ENCODE measurements around the gene TUBG2. TPM values are rescaled to one million over a fixed set of nuclear protein-coding genes. Genes with fewer than 3 reads are reported as not detected.
"Not testable (repeated sequence)": the region's sequence is repeated elsewhere in the genome, so short reads cannot be mapped to it uniquely, and the experiment has no call there.

The TUBG2 gene
- total and polyA plus RNA-seq, 2 experiments from 2014 or later: 16.0 to 46.3 TPM

- H4K20me1 ChIP-seq (ENCODE audit: insufficient read depth, poor library complexity, severe bottlenecking): no peaks in the 10 kb centered on the region
- peaks cover 7% of the 10 kb centered on the region for H3K79me2 ChIP-seq
- peaks cover 13% of the 10 kb centered on the region for H3K4me1 ChIP-seq (ENCODE audit: insufficient read depth)
- WGBS (ENCODE audit: low lambda C conversion rate, missing lambda C conversion rate): 64% methylated on average over 7 of the region's 7 CpGs
- TF ChIP-seq EZH2phosphoT487 (IDR thresholded peaks at IDR 0.05; ENCODE audit: low read depth, severe bottlenecking, unreplicated experiment): no peak
- no peaks in the 10 kb centered on the region for H3K9me2 ChIP-seq (replicated peaks; ENCODE audit: insufficient read depth)
- H3K4me2 ChIP-seq: peak overlapping the region; percentile 93
- no peak overlapping the region for H3K4me3 ChIP-seq
- no peak overlapping the region for H2AFZ ChIP-seq
- H3K36me3 ChIP-seq (replicated peaks; ENCODE audit: insufficient read depth, low read depth): no peaks in the 10 kb centered on the region
- peak; percentile 67 for DNase-seq (ENCODE audit: low spot score)
- H3K9me3 ChIP-seq (ENCODE audit: low read depth): no peaks in the 10 kb centered on the region
- peak overlapping the region; percentile 59 for H3K27ac ChIP-seq
- H3K27me3 ChIP-seq: no peaks in the 10 kb centered on the region
These were observed 1.7 kb downstream of the TUBG2 start for GRCh38 chr17:42660692-42661345.

- H3K79me2 ChIP-seq: peaks cover 5% of the 10 kb centered on the region
- no peak overlapping the region for H3K27ac ChIP-seq
- no peak overlapping the region for H2AFZ ChIP-seq
- no peak for DNase-seq (ENCODE audit: low spot score)
- 87% methylated on average over 14 of the region's 14 CpGs for WGBS (ENCODE audit: low lambda C conversion rate, missing lambda C conversion rate)
- no peak overlapping the region for H3K4me3 ChIP-seq
- H3K4me2 ChIP-seq: no peak overlapping the region
- TF ChIP-seq, protein P1, sequence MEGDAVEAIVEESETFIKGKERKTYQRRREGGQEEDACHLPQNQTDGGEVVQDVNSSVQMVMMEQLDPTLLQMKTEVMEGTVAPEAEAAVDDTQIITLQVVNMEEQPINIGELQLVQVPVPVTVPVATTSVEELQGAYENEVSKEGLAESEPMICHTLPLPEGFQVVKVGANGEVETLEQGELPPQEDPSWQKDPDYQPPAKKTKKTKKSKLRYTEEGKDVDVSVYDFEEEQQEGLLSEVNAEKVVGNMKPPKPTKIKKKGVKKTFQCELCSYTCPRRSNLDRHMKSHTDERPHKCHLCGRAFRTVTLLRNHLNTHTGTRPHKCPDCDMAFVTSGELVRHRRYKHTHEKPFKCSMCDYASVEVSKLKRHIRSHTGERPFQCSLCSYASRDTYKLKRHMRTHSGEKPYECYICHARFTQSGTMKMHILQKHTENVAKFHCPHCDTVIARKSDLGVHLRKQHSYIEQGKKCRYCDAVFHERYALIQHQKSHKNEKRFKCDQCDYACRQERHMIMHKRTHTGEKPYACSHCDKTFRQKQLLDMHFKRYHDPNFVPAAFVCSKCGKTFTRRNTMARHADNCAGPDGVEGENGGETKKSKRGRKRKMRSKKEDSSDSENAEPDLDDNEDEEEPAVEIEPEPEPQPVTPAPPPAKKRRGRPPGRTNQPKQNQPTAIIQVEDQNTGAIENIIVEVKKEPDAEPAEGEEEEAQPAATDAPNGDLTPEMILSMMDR (IDR thresholded peaks at IDR 0.05; ENCODE audit: poor library complexity): no peak
- no peak for TF ChIP-seq EZH2phosphoT487 (IDR thresholded peaks at IDR 0.05; ENCODE audit: low read depth, severe bottlenecking, unreplicated experiment)
- TF ChIP-seq EZH2 (IDR thresholded peaks at IDR 0.05; ENCODE audit: borderline replicate concordance): no peak
- H3K36me3 ChIP-seq (replicated peaks; ENCODE audit: insufficient read depth, low read depth): no peaks in the 10 kb centered on the region
- peaks cover 21% of the 10 kb centered on the region for H3K4me1 ChIP-seq (ENCODE audit: insufficient read depth)
- H3K9me3 ChIP-seq (ENCODE audit: low read depth): no peaks in the 10 kb centered on the region
- H3K27me3 ChIP-seq: no peaks in the 10 kb centered on the region
- H4K20me1 ChIP-seq (ENCODE audit: insufficient read depth, poor library complexity, severe bottlenecking): no peaks in the 10 kb centered on the region
- H3K9me2 ChIP-seq (replicated peaks; ENCODE audit: insufficient read depth): no peaks in the 10 kb centered on the region
These were observed 6.5 kb downstream of the TUBG2 start for GRCh38 chr17:42665581-42666001.

DNA sequence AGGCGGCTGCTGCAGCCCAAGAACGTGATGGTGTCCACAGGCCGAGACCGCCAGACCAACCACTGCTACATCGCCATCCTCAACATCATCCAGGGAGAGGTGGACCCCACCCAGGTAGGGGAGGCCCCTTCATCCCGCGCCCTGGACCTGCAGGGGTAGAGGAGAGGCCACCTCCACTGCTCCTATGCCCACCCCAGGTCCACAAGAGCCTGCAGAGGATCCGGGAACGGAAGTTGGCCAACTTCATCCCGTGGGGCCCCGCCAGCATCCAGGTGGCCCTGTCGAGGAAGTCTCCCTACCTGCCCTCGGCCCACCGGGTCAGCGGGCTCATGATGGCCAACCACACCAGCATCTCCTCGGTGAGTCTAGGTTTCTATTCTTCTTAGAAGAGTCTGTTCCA, 7.0 kb downstream of the TUBG2 start:
- not testable (repeated sequence) for DNase-seq (ENCODE audit: low spot score); H3K4me2 ChIP-seq; H3K27ac ChIP-seq; H3K79me2 ChIP-seq; H3K9me3 ChIP-seq (ENCODE audit: low read depth); H2AFZ ChIP-seq; H3K27me3 ChIP-seq; H3K4me3 ChIP-seq; H3K9me2 ChIP-seq (replicated peaks; ENCODE audit: insufficient read depth); H4K20me1 ChIP-seq (ENCODE audit: insufficient read depth, poor library complexity, severe bottlenecking); H3K36me3 ChIP-seq (replicated peaks; ENCODE audit: insufficient read depth, low read depth)
- H3K4me1 ChIP-seq (ENCODE audit: insufficient read depth): peaks cover 16% of the 10 kb centered on the region
- 98% methylated on average over 12 of the region's 16 CpGs for WGBS (ENCODE audit: low lambda C conversion rate, missing lambda C conversion rate)

DNA sequence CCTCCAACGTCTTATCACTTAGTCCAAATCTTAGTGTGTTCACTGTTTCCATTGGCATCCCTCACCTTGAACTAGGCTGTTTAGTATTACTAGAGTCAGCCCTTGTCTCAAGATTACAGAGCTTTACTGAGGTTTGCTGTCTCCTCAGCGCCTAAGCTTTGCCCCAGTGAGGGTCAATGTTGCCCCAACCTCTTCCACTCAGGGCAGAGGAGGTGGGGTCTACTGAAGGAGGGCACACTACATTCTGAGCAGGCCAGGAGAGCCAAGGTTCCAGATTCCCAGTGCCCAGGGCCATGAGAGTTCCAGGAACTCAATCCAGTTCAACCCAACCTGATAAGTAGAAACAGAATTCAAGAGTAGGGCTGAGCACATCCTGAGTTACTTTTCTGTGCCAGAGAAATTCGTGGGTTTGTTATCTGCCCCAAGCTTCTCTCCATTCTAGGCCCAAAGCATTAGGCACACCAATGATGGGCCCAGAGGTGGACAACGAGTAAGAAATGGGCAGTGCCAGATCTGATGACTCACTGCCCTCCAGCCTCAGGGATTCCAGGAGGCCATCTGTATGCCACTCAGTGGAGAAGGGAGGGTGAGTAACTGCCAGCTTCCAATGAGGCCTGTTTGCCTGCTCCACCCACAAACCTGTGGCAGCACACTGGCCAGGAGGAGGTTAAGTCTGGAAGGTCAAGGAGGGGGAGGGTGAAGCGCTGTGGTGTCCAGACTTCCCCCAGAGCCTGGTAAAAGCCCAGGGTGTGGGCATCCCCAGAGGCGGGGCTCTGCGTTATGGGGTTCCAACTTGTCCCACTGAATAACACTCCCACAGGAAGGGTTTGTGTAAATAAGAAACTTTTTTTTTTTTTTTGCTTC, 8.2 kb downstream of the TUBG2 start:
- peaks cover 16% of the 10 kb centered on the region for H3K4me1 ChIP-seq (ENCODE audit: insufficient read depth)
- H4K20me1 ChIP-seq (ENCODE audit: insufficient read depth, poor library complexity, severe bottlenecking): no peaks in the 10 kb centered on the region
- no peaks in the 10 kb centered on the region for H3K9me3 ChIP-seq (ENCODE audit: low read depth)
- H3K4me2 ChIP-seq: no peak overlapping the region
- H3K79me2 ChIP-seq: no peaks in the 10 kb centered on the region
- TF ChIP-seq EZH2phosphoT487 (IDR thresholded peaks at IDR 0.05; ENCODE audit: low read depth, severe bottlenecking, unreplicated experiment) (no peak), EZH2 (IDR thresholded peaks at IDR 0.05; ENCODE audit: borderline replicate concordance) (no peak)
- TF ChIP-seq, protein P1 (IDR thresholded peaks at IDR 0.05; ENCODE audit: poor library complexity): no peak
- H3K9me2 ChIP-seq (replicated peaks; ENCODE audit: insufficient read depth): no peaks in the 10 kb centered on the region
- H3K36me3 ChIP-seq (replicated peaks; ENCODE audit: insufficient read depth, low read depth): no peaks in the 10 kb centered on the region
- H3K4me3 ChIP-seq: no peak overlapping the region
- peak; percentile 64 for DNase-seq (ENCODE audit: low spot score)
- no peaks in the 10 kb centered on the region for H3K27me3 ChIP-seq
- peak overlapping the region; percentile 80 for H3K27ac ChIP-seq
- 69% methylated on average over 7 of the region's 7 CpGs for WGBS (ENCODE audit: low lambda C conversion rate, missing lambda C conversion rate)
- no peak overlapping the region for H2AFZ ChIP-seq

Data from hepatocyte (in vitro differentiated cells).